ENCODE results near the gene DHRSX.

DNA sequence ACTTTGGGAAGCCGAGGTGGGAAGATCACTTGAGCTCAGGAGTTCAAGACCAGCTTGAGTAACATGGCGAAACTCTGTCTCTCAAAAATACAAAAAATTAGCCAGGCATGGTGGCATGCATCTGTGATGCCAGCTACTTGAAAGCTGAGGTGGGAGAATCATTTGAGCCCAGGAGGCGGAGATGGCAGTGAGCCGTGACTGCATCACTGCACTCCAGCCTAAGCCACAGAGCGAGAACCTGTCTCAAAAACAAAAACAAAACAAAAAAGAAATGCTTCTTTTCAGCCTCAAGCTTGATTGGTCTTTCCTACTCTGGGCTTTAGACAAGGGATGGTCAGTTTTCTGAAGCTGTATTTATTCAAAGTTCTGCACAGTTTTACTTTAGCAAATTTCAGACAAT, 15.8 kb upstream of the DHRSX start:
- TF ChIP-seq POLR2AphosphoS5 (IDR thresholded peaks at IDR 0.05; ENCODE audit: borderline replicate concordance, low read depth, low read length): no peak
- TF ChIP-seq EZH2 (IDR thresholded peaks at IDR 0.05): no peak
- TF ChIP-seq FOXP2 (optimal IDR thresholded peaks at IDR 0.05; ENCODE audit: control extremely low read depth, extremely low read length, insufficient read depth): no peak

Data from SK-N-MC (cell line).